Ishikawa (cell line): ENCODE results near the gene FLOT2.

Experiments
- CREB1 ChIP-seq: IDR thresholded peaks from 2 replicates; pipeline ENCODE4 v1.6.1; 2012; ENCODE audit warnings: low read depth
- EGR1 ChIP-seq: IDR thresholded peaks from 2 replicates; pipeline ENCODE4 v1.6.1; 2012
- EP300 ChIP-seq: IDR thresholded peaks from 2 replicates; pipeline ENCODE4 v1.6.1; 2012; ENCODE audit warnings: borderline replicate concordance
- MAX ChIP-seq: IDR thresholded peaks from 2 replicates; pipeline ENCODE4 v1.6.1; 2012
- RAD21 ChIP-seq: IDR thresholded peaks from 2 replicates; pipeline ENCODE4 v1.6.1; 2012; ENCODE audit warnings: low read depth
- TAF1 ChIP-seq: IDR thresholded peaks from 2 replicates; pipeline ENCODE4 v1.6.1; 2012; ENCODE audit warnings: low read depth, mild to moderate bottlenecking
- TCF12 ChIP-seq: IDR thresholded peaks from 2 replicates; pipeline ENCODE4 v1.6.1; 2012; ENCODE audit warnings: low read depth
- ZBTB7A ChIP-seq: IDR thresholded peaks from 2 replicates; pipeline ENCODE4 v1.6.1; 2012; ENCODE audit warnings: low read depth
- TF ChIP-seq, protein P1 (sequence below): IDR thresholded peaks from 2 replicates; pipeline ENCODE4 v1.6.1; 2012
- TF ChIP-seq, protein P2 (sequence below): IDR thresholded peaks from 2 replicates; pipeline ENCODE4 v1.6.1; 2012; ENCODE audit warnings: low read depth, mild to moderate bottlenecking

DNA sequence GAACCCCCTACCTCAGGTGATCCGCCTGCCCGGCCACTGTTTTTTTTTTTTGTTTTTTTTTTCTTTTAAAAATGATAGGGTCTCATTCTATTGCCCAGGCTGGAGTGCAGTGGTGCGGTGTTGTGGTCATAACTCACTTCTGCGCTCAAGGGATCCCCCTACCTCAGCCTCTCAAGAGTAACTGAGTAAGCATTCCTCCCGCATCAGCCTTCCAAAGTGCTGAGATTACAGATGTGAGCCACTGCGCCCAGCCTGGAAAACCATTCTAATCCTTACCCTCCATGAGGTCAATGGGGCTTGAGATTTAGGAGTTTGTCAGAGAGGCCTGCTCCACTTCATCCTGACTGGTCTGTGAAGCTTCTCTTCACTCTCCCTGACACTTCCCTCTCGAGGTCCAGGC lies 30.3 kb downstream of the FLOT2 start:
- TF ChIP-seq MAX (no peak), EP300 (no peak), RAD21 (no peak), EGR1 (no peak), TCF12 (no peak), CREB1 (no peak), TAF1 (no peak), ZBTB7A (no peak)
- TF ChIP-seq, protein P1, sequence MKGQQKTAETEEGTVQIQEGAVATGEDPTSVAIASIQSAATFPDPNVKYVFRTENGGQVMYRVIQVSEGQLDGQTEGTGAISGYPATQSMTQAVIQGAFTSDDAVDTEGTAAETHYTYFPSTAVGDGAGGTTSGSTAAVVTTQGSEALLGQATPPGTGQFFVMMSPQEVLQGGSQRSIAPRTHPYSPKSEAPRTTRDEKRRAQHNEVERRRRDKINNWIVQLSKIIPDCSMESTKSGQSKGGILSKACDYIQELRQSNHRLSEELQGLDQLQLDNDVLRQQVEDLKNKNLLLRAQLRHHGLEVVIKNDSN, result no peak
- TF ChIP-seq, protein P2, sequence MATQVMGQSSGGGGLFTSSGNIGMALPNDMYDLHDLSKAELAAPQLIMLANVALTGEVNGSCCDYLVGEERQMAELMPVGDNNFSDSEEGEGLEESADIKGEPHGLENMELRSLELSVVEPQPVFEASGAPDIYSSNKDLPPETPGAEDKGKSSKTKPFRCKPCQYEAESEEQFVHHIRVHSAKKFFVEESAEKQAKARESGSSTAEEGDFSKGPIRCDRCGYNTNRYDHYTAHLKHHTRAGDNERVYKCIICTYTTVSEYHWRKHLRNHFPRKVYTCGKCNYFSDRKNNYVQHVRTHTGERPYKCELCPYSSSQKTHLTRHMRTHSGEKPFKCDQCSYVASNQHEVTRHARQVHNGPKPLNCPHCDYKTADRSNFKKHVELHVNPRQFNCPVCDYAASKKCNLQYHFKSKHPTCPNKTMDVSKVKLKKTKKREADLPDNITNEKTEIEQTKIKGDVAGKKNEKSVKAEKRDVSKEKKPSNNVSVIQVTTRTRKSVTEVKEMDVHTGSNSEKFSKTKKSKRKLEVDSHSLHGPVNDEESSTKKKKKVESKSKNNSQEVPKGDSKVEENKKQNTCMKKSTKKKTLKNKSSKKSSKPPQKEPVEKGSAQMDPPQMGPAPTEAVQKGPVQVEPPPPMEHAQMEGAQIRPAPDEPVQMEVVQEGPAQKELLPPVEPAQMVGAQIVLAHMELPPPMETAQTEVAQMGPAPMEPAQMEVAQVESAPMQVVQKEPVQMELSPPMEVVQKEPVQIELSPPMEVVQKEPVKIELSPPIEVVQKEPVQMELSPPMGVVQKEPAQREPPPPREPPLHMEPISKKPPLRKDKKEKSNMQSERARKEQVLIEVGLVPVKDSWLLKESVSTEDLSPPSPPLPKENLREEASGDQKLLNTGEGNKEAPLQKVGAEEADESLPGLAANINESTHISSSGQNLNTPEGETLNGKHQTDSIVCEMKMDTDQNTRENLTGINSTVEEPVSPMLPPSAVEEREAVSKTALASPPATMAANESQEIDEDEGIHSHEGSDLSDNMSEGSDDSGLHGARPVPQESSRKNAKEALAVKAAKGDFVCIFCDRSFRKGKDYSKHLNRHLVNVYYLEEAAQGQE, result no peak
